Gastroesophageal sphincter (tissue), 3 donors: Measurements from ENCODE around the gene ETFB.

Experiments used
- CTCF ChIP-seq, 4 experiments: fragments of 200-600 bp in 2 of 4; fragments of 450-650 bp in 2 of 4; sonication (generic) in 1 of 4; IDR thresholded peaks; one replicate each; pipeline ENCODE4 v1.5.1; 2017 to 2019; ENCODE audit warnings: antibody characterized with exemption in 4 of 4, mild to moderate bottlenecking in 2 of 4, moderate library complexity in 2 of 4
- POLR2A ChIP-seq, 2 donors: fragments of 450-650 bp; IDR thresholded peaks; one replicate each; pipeline ENCODE4 v1.6.1; 2017; ENCODE audit warnings: antibody characterized with exemption in 2 of 2, mild to moderate bottlenecking in 2 of 2, moderate library complexity in 1 of 2
- POLR2AphosphoS5 ChIP-seq: sonication (generic); formaldehyde crosslinking; IDR thresholded peaks from one replicate; pipeline ENCODE4 v1.6.1; 2017; ENCODE audit warnings: antibody characterized with exemption

DNA sequence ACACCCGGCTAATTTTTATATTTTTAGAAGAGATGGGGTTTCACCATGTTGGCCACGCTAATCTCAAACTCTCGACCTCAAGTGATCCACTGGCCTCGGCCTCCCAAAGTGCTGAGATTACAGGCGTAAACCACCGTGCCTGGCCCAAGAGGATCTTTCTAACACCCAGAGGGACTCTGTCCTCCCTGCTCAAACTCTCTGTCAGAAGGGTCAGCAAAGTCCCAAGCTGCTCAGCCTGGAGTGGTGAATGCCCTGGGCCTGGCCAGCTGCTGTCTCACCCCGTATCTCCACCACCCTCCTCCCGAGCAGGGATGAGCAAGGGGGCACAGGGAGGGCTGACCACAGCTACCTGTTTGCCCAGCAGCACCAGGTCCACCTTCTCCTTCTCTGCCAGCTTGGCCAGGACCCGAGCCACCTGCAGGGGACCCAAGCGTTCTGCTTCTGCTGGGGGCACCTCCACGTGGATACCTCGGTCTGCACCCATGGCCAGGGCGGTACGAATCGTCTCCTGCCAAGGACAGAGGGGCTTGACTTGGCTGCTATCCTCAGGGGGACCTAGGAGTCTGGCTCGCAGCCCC lies 13.3 kb downstream of the ETFB start:
- no peak for TF ChIP-seq POLR2A (IDR thresholded peaks at IDR 0.05)
- TF ChIP-seq CTCF (IDR thresholded peaks at IDR 0.05): no peak
- TF ChIP-seq POLR2AphosphoS5: no peak
